NCI-H345 treated with DMSO at 0.1 percent for 48 hours (cell line): ENCODE data around the gene TLE4.
"Not testable (repeated sequence)": the region's sequence is repeated elsewhere in the genome, so short reads cannot be mapped to it uniquely, and the experiment has no call there.

Experiments used
- DNase-seq: peaks from one replicate; lab custom pipeline; 2025; ENCODE audit not compliant: unreplicated experiment; lab: John Stamatoyannopoulos, UW

TLE4 gene

DNA sequence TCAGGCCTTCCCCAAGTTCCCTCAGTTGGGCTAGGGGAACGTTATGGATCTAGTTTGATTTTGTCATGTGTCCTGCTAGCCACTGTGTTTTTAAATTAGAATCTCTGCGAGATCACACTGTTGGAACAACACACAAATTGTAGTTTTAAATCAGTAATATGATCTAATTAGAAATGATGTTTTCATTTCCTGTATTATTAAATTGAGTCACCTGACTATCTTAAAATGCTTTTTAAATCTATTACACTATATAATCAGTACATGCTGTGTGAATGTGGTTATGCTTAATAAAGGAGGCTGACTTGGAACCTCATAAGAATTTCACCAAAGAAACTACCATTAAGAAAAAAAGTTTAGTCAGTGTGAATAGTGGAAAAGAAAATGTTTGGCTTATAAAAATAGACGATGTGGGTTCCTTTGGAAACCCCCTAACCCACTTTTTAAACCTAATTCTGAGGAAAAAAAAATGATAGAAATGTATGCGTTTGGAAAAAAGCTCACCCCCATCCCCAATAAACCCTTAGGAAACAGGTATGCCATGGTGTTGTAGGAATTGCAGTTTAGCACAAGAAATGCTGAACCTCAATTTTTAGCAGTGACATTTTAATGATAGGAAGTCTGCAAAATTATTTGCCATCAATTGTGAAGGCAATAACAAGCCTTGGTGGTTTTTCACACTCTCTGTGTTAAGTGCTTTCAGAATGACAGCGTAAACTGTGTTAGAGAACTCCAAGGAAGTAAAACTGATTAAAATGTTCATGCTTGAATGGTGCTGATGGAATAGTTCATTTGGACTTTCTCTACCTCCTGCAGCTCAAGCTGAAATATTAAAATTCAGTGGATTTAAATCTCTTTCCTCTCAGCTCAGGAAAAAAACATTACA, 59.0 kb downstream of the TLE4 start:
- DNase-seq: no peak

DNA sequence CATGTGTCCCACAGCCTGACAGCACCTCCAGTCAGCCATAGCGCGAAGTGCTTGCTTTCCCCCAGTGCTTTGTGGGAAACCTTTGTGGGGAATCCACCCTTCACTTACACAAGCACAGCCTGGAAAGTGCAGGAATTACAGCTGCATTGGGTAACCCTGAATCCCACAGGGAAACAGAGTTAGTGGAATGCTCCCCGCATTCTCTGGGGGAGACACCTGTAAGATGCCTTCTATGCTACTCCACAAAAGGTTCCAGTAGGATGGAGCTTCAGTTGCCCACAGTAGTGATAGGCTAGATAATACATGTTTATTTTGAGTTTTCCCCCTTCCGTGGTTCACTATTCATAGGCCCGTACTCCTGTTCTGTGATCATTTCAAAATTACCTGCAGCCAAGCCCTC, 60.3 kb downstream of the TLE4 start:
- no peak for DNase-seq

DNA sequence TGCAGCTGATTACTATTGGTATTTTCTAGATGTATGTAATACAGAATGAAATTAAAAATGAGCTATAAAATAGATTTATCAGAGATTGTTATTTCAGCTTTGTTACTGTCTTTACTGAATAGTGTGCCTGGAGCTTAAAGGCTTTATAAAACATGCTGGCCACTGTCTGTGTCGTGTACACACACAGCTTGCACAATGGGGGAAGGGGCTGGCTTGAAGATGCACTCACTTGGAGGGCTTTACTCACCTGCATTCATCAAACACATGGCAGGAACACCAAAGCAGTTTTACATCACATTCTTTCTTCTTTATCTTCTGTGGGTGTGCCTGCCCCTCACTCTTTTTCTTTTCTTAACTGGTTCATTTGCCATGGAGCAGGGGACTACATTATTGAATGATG, 60.9 kb downstream of the TLE4 start:
- no peak for DNase-seq

DNA sequence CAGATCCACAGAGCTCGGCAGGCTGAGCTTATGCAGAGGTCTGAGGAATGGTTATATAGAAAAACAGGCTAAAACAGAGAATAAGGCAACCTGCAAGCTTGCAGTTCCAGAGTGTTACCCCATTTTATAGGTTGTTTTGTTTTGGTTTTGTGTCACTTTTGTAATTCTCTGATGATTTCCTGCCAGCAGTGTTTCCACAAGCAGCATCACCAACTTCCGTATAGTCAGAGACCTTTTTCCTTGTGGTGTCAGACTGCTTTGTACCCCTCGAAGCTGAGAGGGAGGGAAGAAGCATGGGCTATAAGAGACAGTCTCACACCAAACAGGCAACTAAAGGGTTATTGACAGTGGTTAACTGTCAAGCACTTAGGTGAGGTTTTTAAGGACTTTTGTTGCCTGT, 61.8 kb downstream of the TLE4 start:
- no peak for DNase-seq

DNA sequence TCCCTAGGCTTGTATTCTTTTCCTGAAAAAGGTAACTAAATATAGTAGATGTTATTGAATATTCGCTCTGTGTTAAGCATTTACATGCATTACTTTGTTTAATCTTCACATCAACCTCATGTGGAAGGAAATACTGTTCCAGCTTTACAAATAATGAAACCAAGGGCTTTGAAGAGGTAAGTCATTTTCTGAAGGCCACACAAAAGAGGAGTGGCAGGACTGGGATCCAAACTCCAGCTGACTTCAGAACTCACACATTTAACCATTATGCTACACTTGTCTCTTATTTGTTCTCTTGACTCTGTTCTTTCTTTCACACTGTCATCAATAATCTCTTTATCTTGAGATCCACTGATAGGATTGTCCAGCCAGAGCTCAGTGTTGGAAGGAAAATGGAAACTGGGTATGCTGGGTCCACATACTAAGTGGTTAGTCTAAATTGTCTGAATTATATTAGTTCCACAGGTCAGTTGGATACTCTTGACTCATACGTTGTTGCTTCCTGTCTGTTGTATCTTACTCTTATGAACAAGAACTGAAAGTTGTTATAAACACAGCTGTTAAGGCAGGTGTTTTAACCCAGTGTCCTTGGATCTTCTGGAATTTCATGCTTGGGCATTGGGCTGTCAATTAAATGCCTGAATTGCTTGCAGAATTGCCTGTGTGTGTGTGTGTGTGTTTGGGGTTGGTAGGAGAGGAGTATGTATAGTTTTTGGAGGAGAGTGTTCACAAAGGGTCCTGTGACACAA, 65.6 kb downstream of the TLE4 start:
- no peak for DNase-seq

DNA sequence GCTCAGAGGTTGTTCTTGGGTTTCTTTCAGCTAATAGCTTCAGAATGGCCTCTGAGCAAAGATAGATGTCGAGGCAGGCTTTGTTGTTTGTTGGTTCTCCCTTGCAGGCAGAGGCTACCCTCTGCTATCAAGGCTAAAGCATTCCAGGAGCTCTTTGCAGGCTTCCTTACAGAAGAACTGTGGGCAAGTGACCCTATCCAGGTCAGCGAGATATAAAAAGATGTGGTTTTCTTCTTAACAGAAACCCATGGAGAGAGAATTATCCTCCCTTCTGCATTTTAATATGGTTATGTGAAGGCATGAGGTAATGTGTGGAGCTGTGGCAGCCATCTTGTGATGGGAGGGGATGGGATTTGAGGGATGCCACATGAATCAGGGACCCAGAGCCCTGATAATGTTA, 67.0 kb downstream of the TLE4 start:
- DNase-seq: no peak

DNA sequence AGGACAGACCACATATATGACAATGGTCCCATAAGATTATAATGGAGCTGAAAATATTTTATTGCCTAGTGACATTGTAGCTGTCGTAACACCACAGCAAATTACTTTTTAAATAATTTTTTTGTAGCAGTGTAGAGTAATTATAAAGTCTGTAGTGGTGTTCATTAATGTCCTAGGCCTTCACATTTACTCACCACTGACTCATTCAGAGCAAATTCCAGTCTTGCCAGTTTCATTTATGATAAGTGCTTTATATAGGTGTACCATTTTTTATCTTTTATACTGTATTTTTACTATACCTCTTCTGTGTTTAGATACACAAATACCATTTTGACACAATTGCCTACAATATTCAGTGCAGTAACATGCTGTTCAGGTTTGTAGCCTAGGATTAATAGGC, 67.6 kb downstream of the TLE4 start:
- no peak for DNase-seq

DNA sequence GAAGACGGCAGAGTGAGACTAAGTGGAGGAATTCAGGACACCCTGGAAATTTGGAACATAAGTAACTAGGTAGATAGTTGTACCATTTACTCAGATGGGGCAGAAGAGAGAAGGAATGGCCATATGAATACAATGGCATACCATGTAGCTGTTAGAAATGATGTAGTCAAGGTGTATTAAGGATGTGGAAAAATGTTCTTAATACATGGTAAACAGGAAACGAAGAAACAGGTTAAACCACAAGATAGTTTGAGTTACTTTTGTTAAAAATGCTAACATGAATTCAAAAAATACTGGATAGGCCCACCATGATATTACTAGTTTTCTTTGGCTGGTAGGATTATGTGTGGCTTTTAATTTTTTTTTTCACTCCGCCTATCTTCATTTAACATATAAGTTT, 68.3 kb downstream of the TLE4 start:
- DNase-seq: not testable (repeated sequence)

DNA sequence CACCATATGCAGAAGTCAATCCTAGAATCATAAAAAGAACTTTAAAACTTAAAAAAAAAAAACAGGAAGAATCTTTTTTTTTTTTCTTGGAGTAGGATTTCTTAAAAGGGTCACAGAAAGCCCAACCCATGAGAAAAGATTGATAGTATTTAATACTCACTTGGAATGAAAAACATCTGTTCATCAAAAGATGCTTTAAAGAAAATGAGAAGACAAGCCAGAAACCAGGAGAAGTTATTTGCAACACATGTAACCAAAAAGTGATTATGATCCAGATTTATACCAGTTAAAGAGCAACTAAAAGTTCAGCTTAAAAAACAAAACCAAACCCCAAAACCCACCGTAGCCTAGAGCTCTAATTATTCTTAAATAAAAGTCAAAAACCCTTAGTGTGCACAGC, 69.3 kb downstream of the TLE4 start:
- no peak for DNase-seq

DNA sequence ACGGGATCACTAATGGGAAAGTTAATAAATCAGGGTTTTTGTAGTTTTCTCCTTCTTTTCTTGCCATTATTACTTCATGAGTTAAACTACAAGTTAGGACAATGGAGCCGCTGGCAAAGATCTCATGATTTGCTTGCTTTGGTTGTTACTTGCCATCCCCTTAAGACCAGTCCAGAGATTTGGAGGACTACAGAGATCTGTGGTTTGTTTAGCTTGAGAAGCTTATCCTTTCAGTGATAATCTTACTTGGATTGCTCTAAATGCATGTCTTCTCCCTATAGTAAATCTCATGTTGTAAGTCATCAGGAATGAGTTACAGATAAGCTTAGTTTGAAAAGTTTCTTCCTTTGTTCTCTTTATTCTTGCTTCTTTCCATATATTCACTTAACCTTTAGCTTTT, 70.9 kb downstream of the TLE4 start:
- no peak for DNase-seq

DNA sequence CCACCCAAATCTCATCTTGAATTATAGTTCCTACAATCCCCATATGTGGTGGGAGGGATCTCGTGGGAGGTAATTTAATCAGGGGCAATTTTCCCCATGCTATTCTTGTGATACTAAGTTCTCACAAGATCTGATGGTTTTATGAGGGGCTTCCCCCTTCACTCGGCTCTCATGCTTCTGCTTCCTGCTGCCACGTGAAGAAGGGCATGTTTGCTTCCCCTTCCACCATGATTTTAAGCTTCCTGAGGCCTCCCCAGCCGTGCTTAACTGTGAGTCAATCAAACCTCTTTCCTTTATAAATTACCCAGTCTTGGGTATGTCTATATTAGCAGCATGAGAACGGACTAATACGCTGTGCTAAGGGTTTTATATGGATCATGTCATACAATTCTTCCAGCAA, 72.3 kb downstream of the TLE4 start:
- no peak for DNase-seq

DNA sequence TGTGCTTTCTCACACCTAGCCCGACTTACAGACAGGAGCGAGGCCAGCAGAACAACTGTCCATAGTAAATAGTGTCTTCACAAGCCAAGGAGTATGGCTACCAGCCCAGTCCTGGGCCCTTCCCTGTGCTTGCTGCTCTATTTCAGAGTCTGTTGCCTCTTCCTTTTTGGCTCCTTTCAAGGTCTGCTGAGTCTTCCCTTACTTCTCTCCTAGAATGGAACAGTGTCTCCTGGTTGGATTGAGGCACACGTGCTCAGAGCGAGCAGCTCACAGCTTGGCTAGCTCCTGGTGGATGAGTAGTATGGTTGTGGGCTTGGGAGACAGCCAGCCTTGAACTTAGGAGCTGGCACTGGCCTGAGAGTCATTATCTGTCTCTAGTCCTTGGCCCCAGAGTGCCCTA, 72.8 kb downstream of the TLE4 start:
- DNase-seq: no peak

DNA sequence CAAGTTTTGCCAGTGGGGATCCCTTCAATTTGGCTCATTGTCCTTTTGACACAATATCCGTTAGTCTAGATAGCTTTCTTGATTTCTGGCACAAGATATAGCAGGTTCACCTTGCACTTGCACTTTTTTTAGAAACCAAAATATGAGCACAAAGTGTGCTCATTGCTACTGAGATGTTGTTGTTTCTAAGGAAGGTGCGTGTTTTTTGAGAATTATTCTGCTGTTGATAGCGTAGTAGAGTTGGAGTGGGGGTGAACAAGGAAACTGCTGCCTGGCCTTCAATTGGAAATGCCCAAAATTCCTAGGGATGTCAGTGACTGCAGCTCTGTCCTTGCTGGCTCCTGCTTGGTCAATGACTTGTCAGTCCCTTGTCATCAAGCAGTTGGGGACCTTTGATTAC, 73.3 kb downstream of the TLE4 start:
- DNase-seq: no peak

DNA sequence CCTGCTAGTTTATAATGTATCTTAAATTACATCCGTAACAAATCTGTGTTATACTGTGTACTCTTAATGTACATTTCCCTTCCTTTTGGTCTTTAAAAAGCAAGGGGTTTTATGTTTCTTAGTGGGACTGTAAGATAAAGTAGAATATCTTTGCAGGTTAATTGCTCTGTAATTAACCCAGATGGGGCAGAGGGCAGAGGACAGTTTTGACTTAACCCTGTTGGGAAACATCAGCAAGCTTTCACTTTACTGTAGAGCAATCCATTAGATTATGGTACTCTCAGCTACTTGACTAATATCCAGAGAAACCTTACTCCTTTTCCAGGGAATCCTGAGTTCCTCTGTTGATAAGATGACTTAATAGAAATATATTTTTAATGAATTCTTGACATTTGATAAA, 74.3 kb downstream of the TLE4 start:
- DNase-seq: no peak

DNA sequence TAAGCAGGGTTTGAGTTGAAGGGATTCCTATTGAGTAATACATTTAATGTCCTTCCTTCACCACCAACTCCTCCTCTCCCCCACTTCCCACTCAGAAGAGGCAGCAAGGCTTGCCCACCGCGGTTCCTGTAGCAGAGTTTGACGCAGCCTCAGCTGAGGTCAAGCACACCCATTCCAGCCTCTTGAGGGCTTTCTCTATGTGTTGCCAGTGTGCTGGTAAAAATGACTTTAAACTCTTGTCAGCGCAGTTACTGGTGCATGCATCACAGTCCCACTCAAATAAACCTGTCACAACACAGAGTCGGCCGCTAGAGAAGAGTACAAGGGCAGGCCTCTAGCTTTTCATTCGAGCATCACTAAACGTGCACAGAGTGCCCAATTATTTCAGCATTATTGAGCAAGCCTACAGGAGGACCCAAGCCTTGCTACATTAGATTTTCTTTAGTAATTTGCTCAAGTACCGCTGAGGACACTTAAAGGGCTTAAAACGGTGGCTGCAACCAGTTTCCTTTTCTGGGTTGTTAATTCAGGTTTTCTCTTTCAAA, 79.6 kb downstream of the TLE4 start:
- no peak for DNase-seq

DNA sequence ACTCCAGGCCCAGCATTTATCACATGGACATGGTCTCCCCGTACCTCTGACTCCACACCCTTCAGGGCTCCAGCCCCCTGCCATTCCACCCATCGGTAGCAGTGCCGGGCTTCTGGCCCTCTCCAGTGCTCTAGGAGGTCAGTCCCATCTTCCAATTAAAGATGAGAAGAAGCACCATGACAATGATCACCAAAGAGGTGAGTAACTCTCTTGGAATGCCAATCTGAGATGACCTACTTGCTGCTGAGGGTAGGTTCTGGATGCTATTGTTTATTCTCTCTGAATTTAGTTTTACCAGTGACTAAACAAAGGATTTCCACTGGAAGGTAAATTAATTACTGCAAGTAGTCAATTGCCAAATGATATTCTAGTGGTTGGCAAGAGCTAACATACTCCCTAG, 80.8 kb downstream of the TLE4 start:
- DNase-seq: no peak

DNA sequence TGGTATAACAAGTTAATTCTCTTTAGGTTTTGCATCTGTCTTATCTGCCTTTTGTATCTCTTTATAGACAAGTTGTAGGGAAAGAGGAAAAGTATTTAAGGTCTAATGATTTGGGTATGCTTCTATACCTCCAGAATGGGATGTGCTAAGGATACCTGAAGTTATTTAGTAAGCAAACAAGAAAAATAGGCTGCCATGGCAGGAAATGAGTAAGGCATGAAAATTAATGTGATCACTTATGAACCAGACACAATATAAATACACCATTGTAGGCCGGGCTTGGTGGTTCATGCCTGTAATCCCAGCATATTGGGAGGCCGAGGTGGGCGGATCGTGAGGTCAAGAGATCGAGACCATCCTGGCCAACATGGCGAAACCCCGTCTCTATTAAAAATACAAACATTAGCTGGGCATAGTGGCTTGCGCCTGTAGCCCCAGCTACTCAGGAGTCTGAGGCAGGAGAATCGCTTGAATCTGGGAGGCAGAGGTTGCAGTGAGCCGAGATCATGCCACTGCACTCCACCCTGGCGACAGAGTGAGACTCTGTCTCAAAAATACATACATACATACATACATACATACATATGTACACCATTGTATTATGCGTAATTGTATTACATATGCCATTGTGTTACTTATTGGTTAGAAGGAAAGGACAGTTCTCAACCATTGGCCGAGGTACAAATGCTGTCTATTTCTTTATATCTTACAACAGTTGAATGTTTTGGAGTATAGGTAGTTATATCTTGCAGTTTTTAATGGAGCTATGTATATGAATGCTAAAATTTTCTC, 83.0 kb downstream of the TLE4 start:
- not testable (repeated sequence) for DNase-seq

DNA sequence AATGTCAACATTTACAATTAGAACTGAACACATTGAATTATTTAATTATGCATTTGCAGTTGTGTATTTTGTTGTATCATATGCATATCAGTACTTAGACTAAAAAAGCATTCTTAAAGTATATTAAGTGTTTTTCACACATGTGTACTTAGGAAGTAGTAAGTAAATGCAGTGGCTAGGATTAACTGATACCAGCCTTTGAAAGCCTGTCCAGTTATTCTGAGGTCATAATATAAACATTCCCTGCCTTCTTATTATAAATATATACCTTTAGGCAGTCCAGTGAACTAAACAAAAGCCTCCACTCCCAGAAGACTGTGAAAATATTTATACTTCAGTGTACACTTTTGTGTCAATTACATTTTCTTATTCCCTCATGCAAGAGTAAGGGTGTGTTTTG, 83.8 kb downstream of the TLE4 start:
- no peak for DNase-seq

DNA sequence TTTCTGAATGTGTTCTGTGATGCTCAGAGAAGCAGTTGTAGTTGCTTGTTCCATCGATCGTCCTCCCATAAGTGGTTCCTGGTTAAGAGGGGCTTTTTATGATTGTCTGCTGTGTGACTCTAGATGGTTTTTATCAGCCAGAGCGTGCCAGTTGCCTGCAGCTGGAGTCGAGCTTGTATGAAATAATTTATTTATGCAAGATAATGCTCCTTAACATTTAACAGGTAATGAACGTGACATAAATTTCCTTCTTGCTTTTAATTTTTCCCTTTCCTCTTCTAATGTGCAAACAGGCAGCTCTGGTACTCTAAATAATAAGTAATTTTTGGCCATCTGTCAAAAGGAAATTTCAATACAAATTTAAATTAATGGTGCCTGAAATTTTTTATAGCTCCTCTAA, 84.4 kb downstream of the TLE4 start:
- no peak for DNase-seq

DNA sequence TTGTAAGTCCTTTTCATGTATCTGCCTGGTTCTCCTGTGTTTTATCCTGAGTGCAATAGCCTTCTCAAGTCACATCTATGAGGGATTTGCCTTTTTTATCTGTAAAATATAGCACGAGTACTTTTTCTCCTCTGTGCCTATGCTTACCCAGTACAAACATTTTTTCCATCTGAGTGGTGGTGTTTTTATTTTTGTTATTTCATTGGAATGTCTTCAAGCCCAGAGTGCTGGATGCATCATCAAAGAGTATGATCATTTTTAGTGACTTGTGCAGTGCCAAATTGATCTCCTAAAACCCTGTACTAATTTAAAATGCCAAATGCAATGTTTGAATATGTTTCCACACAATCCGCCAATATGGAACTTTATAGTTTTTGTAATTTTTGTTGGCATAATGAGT, 86.1 kb downstream of the TLE4 start:
- no peak for DNase-seq

DNA sequence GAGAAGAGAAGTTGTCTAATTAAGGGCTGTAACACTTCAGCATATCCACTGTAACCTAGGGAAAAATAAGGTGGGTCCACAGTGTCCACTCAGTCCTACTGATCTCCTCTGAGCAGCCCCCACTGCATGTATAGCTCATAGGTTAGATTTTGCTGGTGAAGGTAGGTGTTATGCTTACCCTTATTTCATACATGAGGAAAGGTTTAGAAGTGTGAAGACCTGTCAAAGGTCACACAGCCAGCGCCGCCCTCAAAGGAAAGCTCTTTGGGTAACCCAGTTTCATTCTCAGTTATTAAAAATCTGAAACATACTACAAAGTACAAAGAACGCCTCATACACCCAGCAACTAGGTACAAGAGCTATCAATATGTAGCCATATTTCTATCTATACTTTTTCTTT, 87.2 kb downstream of the TLE4 start:
- DNase-seq: no peak
